NCI-H1417 (cell line): ENCODE data around the gene SSC5D.
A peak's percentile ranks its signal among the peaks of the same experiment; 100 is the strongest.
"Not testable (repeated sequence)": the region's sequence is repeated elsewhere in the genome, so short reads cannot be mapped to it uniquely, and the experiment has no call there.

Source experiments
- DNase-seq, 3 experiments: peaks; one replicate each; lab custom pipeline; 2025; lab: John Stamatoyannopoulos, UW

Gene SSC5D

GRCh38 chr19:55487924-55488687 is at the start of gene SSC5D:
Gene SSC5D, plus strand, starts transcription at chr19:55488436. Its CDS starts 154 bp downstream, at chr19:55488590.
- DNase-seq: peak in 1 of 3 experiments; percentile 13

DNA sequence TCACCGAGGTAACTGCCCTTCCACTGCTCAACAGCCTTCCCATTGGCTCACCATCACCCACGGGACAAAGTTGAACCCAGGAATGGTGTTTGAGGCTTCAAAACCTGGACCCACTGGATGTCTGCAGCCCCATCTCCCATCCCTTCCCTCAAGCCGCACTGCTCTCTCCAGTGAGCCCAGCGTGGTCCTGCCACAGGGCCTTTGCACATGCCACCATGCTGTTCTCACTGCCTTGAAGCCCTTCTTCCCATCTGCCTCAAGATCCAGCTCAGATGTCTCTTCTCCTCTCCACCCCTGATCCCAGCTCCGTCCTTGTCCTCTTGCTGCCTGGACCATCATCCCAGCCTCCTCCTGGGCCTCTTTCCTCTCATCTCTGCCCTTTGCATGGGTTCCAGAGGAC is 49.2 kb upstream of the SSC5D start:
- no peak for DNase-seq

DNA sequence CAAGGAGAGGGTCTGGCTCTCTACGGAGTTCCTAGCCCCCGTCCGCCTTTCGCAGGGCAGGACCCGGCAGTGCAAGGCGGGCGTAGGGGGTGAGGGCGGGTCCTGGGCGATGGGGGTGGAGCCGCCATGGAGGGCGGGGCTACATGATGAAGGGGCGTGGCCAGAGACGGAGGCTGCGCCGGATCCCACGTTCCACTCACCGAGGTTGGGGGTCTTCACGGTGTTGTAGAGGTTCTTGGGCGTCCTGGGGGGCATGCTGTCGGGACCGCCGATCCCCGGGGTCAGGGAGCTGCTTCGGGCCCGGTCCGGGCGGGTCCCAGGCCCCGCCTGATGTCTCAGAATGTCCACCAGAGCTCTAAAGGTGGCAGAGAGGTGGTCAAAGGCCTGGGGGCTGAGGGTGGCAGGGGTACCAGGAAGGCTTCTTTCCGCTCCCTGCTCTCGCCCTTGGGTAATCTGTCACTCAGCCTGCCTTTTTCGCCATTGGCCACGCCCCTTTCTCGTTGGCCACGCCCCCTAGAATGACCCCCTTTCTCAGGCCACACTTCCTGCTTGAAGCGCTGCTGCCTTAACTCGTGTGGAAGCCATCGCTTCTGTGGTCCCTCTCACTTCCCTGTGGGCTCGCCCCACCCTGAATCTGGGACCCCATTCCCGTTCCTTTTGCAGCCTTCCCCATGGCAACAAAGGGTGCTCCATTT is 47.7 kb upstream of the SSC5D start:
- peak; percentile 46 to 73 (median 64) for DNase-seq

- no peak for DNase-seq
Measured at GRCh38 chr19:55441319-55441691, 46.9 kb upstream of the SSC5D start.

DNA sequence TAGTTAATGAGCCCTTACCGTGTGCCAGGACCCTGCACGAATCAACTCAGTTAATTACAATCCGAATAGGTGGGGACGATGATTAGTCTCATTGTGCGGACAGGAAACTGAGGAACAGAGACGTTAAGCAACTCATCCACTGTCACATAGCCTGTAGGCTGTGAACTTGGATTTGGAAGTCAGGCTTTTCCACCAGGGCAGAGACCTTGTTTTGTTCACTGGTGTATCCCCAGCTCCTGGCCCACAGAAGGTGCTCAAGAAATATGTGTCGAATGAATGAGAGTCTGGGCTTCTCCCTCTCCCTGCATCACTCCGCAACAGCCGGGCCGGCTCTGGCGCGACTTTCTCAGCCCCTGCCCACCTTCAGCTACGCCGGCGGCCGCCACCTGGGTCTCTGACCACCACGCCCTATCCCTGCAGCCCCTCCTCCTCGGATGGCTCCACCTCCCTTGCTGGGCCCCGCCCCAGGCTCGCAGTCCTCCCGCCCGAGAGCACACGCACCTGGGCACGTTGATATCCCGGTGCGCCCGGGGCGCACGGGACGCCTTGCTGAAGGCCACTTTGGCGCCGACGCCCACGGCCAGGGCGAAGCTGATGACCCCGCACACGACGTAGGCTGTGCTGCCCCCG is 46.4 kb upstream of the SSC5D start:
- DNase-seq: peak; percentile 45 to 74 (median 61)

GRCh38 chr19:55442372-55442961 is 45.8 kb upstream of the SSC5D start:
- DNase-seq: peak; percentile 38 to 56 (median 43)

DNA sequence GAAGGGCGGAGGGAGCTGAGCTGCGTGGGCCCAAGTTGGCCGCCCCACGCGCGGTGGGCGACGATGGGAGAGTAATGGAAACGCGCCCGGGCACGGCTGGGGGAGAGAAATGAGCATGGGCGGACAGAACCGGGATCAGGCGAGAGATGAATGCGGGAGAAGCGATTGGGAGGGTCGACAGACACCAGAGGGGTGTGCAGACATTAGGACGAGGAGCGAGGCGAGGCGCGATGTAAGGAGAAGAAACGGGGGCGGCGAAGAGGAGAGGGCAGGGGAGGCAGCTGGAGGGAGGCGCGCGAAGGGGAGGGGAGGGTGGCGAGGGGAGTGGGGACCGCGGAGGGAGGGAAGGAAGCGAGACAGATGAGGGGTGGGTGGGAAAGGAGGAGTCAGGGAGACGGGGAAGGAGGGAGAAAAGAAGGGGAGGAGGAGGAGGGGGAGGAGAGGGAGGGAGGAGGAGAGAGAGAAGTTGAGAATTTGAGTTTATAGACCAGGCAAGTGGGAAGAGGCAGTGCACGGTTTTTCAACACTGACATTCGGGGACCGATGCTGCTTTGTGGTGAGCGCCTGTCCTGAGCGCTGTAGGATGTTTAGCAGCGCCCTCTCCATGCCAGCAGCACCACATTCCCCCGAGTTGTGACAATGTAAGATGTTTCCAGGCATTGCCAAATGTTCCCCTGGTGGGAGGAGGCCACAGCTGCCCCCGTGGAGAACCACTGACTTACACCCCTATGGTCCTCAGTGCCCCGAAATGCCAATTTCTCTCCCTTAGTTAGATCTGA is 45.0 kb upstream of the SSC5D start, which contains the start of gene SHISA7:
SHISA7 (minus strand) TSS at position 256 of the 779 bp plus-strand sequence. CDS start 437 bp downstream, outside the sequence.
- peak in 2 of 3 experiments; percentile 29 to 52 for DNase-seq

GRCh38 chr19:55443824-55444480 is 44.3 kb upstream of the SSC5D start:
- DNase-seq: peak in 1 of 3 experiments; percentile 31

GRCh38 chr19:55444646-55445045 is 43.6 kb upstream of the SSC5D start:
- DNase-seq: no peak

- DNase-seq: peak in 2 of 3 experiments; percentile 32 to 70
Measured at GRCh38 chr19:55446060-55446459, 42.2 kb upstream of the SSC5D start.

- peak; percentile 36 to 56 (median 45) for DNase-seq
Measured at GRCh38 chr19:55447421-55448174, 40.6 kb upstream of the SSC5D start.

- DNase-seq: not testable (repeated sequence)
Measured at GRCh38 chr19:55448175-55448490, 40.1 kb upstream of the SSC5D start.

DNA sequence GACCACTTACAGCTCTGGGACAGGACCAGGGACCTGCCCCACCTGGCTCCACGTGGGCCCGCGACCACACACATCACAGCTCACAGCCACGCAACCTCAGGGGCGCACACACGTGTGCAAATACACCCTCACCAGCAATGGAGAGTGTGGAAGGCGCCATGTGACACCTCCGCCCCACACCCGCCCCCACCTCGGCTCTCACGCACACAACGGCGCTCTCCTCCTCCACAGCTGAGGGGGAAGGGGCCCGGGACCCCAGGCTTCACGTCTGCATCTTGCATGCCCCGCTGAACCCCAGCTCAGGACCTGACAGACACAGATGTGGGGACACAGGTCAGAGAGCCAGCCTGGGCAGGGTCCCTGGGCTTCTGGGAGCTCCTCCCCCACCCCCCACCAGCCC is 38.8 kb upstream of the SSC5D start:
- DNase-seq: no peak

DNA sequence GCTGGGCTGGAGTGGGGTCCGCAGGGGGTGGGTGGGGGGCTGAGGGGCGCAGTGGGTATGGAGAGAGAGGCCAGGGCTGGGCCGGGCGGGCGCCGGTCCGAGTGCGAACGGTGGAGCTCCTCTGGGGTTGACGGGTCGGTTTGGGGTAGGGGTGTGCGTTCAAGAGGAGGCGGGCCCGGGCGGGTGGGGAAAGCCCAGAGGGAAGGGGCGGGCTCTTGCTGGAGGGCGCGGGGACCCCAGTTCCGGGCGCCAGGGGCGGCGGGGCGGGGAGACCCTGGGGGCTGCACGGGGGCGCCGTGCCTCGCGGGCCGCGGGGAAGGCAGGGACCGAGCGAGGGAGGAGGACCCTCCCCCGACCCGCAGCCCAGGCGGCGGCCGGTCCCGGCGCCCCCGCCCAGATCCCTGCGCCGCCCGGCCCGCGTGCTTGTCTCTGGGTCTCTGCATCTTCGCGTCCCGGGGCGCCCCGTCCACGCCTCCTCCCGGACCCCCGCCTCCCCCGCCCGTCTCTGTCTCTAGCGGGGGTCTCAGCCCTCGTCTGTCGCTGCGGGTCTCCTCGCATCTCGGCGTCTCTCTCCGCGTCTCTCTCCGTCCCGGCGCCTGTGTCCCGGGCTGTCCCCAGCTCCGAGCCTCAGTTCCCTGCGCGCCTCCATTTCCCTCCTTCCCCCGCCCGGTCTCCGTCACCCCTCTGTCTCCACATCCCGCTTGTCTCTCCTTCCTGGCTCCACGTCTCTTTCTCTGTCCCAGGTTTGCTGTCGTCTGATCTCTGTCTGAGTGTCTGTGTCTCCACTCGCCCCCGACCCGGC is 36.9 kb upstream of the SSC5D start:
- DNase-seq: peak in 1 of 3 experiments; percentile 53

GRCh38 chr19:55451965-55452748 is 36.1 kb upstream of the SSC5D start:
- DNase-seq: peak in 2 of 3 experiments; percentile 65 to 72

- peak; percentile 19 to 97 (median 49) for DNase-seq
Measured at GRCh38 chr19:55452749-55453346, 35.4 kb upstream of the SSC5D start.

DNA sequence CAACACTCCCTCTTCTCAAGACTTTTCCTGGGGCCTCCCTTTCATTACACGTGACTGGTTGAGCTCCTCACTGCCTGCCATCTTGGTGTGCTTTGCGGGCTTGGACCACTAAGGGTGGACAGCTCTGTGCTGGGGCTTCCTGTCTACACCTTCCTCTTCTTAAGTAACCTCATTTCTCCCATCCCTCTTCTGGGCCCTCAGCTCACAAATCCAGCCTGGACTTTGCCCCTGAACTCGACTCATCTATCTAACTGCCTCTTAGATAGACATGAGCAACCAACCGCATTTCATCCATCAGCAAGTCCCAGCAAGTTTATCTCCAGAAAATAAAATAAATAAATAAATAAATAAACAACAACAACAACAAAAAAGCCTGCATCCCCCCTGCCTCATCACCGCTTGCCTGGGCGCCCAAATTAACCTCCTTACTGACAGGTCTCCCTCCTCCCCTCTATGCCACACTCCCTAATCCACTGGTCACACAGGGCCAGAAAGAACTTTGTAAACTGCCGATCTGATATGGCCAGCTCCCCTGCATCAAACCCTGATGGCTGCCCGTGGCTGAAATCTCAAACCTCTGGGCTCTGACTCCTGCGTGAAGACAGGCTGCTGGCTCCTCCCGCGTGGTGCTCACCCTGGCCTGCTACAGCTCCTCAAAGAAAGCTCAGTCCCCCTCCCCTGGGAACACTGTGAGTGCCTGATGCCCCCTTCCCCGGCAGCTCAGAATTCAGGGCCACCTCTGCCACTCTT is 34.5 kb upstream of the SSC5D start:
- no peak for DNase-seq
